ENCODE measurements around the gene PGAM2.

PGAM2 gene

DNA sequence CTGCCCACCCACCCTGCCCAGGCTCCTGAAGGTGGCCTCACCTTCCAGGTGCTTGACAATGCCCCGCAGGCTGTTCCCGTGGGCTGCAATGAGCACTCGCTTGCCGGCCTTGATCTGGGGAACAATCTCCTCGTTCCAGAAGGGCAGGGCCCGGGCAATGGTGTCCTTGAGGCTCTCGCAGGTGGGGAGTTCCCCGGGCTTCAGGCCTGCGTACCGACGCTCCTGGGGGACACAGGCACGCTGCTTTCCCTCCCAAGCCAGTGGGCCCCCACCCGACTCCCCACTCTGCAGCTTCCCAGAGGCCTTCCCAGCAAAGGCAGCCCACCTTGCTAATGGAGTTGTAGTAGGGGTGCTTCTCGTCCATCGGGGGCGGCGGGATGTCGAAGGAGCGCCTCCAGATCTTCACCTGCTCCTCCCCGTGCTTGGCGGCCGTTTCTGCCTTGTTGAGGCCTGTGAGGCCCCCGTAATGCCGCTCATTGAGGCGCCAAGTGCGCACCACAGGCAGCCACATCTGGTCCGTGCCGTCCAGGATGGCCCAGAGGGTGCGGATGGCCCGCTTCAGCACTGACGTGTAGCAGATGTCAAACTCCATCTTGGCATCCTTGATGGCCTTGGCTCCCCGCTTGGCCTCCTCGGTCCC, 456 bp downstream of the PGAM2 start:
- H3K9me3 Mint-ChIP-seq = no peaks in the 10 kb centered on the region
- TF ChIP-seq, protein P1, sequence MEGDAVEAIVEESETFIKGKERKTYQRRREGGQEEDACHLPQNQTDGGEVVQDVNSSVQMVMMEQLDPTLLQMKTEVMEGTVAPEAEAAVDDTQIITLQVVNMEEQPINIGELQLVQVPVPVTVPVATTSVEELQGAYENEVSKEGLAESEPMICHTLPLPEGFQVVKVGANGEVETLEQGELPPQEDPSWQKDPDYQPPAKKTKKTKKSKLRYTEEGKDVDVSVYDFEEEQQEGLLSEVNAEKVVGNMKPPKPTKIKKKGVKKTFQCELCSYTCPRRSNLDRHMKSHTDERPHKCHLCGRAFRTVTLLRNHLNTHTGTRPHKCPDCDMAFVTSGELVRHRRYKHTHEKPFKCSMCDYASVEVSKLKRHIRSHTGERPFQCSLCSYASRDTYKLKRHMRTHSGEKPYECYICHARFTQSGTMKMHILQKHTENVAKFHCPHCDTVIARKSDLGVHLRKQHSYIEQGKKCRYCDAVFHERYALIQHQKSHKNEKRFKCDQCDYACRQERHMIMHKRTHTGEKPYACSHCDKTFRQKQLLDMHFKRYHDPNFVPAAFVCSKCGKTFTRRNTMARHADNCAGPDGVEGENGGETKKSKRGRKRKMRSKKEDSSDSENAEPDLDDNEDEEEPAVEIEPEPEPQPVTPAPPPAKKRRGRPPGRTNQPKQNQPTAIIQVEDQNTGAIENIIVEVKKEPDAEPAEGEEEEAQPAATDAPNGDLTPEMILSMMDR (IDR thresholded peaks at IDR 0.05) = no peak
- H3K27ac Mint-ChIP-seq = no peak overlapping the region
- no peaks in the 10 kb centered on the region for H3K27me3 Mint-ChIP-seq (ENCODE audit: low read depth, poor library complexity)
- peaks cover 4% of the 10 kb centered on the region for H3K36me3 Mint-ChIP-seq (ENCODE audit: low read depth)
- peaks cover 53% of the 10 kb centered on the region for H3K4me1 Mint-ChIP-seq
- no peak for DNase-seq
- H3K4me3 Mint-ChIP-seq = no peak overlapping the region

DNA sequence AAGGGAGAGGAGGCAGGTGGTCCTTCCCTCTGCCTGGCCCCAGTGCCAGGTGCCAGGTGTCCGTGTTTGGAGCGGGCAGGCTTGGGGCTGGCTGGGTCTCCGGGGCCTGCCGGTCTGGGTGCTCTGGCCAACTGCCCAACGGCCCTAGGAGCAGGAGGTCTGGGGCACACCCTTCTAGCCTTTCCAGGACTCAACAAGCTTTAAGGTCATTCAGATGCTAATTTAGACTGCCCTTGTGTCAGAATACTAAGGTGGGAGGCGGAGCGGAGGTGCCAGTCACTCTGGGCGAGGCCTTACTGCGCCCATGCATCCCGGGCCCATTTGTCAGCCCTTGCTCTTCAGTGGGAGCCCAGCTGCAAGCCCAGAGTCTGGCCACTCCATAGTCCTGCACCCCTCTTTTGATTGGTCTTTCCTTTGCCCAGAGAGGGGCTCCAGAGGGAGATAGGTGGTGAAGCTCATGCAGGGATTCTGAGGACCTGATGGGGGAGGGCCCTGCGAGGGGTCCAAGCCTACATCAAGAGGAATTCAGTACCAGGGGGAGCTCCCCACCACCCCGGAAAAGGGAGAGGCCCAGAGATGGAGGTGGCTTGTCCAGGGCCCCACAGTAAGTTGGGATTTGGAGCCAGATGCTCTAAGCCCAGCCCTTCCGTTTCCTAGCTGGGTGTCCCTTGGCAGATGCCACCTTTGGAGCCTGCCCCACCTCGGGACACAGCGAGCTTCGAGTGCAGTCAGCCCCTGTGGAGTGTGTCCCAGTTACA, 1.3 kb downstream of the PGAM2 start:
- Mint-ChIP-seq H3K9me3 (no peaks in the 10 kb centered on the region), H3K27ac (no peak overlapping the region), H3K4me3 (peak overlapping the region; percentile 40), H3K27me3 (ENCODE audit: low read depth, poor library complexity) (no peaks in the 10 kb centered on the region), H3K36me3 (ENCODE audit: low read depth) (peaks cover 4% of the 10 kb centered on the region), H3K4me1 (peaks cover 53% of the 10 kb centered on the region)
- TF ChIP-seq, protein P1 (IDR thresholded peaks at IDR 0.05) = no peak
- DNase-seq = no peak

GRCh38 chr7:44063547-44063893, 1.8 kb downstream of the PGAM2 start:
- no peaks in the 10 kb centered on the region for H3K27me3 Mint-ChIP-seq (ENCODE audit: low read depth, poor library complexity)
- peaks cover 8% of the 10 kb centered on the region for H3K36me3 Mint-ChIP-seq (ENCODE audit: low read depth)
- TF ChIP-seq, protein P1 (IDR thresholded peaks at IDR 0.05) = no peak
- peaks cover 53% of the 10 kb centered on the region for H3K4me1 Mint-ChIP-seq
- peak; percentile 43 for DNase-seq
- no peak overlapping the region for H3K27ac Mint-ChIP-seq
- peak overlapping the region; percentile 40 for H3K4me3 Mint-ChIP-seq
- H3K9me3 Mint-ChIP-seq = no peaks in the 10 kb centered on the region

- no peaks in the 10 kb centered on the region for H3K27me3 Mint-ChIP-seq (ENCODE audit: low read depth, poor library complexity)
- H3K4me1 Mint-ChIP-seq = peaks cover 48% of the 10 kb centered on the region
- DNase-seq = no peak
- H3K27ac Mint-ChIP-seq = no peak overlapping the region
- TF ChIP-seq, protein P1 (IDR thresholded peaks at IDR 0.05) = no peak
- H3K4me3 Mint-ChIP-seq = no peak overlapping the region
- no peaks in the 10 kb centered on the region for H3K9me3 Mint-ChIP-seq
- peaks cover 14% of the 10 kb centered on the region for H3K36me3 Mint-ChIP-seq (ENCODE audit: low read depth)
These were observed 2.5 kb downstream of the PGAM2 start for GRCh38 chr7:44062903-44063295.

DNA sequence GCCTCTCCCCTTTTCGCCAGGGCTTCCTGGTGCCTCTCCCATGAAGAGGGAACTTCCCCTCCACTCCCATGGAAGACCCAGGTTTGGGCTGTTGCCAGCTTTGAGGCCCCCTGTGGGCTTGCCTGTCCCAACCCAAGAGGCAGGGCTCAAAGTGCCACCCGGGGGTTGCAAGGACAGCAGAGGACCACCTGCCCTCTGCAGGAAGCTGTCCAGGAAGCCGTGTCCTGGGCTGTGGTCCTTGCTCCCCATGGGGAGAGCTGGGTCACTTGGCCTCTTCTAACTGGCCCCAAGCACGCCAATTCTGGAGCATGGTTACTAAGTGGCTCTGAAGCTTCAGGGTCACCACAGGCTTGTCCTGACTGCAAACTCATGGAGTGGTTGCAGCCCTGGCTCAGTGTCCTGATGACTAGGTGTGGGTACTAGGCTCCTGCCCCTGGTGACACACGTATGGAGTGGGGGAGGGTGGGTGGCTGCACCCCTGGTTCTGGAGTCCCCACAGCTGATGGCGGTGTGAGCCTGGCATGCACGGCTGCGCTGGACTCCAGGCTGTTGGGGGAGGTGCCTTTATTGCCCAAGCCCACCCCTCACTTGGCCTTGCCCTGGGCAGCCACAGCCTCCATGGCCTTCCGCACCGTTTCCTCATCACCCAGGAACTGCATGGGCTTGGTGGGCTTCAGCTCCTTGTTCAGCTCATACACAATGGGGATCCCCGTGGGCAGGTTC, 3.0 kb downstream of the PGAM2 start:
- Mint-ChIP-seq H3K9me3 (no peaks in the 10 kb centered on the region), H3K27me3 (ENCODE audit: low read depth, poor library complexity) (no peaks in the 10 kb centered on the region), H3K27ac (no peak overlapping the region), H3K36me3 (ENCODE audit: low read depth) (peaks cover 19% of the 10 kb centered on the region), H3K4me1 (peaks cover 43% of the 10 kb centered on the region), H3K4me3 (no peak overlapping the region)
- no peak for DNase-seq
- TF ChIP-seq, protein P1 (IDR thresholded peaks at IDR 0.05) = no peak
